HG03139 (cell line): ENCODE data around the gene SYNJ2.

Source experiments
- ATAC-seq: cut with Tn5 transposase; IDR thresholded peaks from one replicate; pipeline ENCODE4 v1.9.1; 2021; ENCODE audit not compliant: unreplicated experiment

Gene SYNJ2

DNA sequence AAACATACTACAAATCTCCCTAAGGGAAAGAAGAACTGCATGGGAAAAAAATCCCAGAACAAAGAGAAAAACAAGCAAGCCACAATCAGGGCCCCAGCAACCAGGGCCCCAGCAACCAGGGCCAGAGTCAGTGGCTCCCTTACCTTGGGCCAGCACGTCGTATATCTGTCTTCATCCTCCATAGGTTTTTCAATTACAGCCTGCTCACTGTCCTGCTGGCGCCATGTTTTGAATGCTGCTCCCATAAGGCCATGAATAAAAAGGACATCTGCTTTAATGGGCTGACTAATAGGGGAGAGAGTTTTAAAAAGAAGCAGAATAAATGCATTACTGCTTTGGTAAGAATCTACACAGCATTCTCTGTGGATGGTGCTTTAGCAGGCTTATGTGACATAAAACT is 137.2 kb downstream of the SYNJ2 start:
- no peak for ATAC-seq

DNA sequence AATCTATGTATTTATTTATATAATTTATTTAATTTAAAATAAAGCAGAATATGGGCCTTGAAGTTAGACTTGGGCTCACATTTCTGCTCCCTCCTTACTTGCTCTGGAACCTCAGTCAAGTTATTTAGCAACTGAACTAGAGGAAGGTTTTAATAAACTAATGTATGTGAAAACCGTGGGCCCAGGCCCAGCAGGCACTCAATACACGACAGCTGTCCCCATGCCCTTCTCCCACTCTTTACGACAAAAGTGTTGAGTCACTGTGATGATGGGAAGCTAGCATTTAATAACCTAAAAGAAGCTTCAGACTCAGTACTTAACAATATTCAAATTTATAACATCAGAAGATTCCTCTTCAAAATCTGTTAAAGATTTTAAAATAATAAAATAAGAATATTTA is 139.7 kb downstream of the SYNJ2 start:
- ATAC-seq = no peak

DNA sequence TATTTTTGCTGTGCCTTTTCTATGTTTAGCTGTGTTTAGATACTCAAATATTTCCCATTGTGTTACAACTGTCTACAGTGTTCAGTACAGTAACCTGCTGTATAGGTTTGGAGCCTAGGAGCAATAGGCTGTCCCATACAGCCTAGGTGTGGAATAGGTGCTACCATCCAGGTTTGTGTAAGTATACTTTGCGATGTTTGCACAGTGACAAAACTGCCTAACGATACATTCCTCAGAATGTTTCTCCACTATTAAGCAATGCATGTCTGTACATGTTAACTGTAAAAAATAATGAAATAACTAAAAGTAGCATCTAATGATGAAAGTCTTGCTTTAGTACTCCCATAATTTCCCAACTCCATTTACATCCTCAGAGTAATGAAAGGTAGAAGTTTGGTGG is 140.4 kb downstream of the SYNJ2 start:
- no peak for ATAC-seq

DNA sequence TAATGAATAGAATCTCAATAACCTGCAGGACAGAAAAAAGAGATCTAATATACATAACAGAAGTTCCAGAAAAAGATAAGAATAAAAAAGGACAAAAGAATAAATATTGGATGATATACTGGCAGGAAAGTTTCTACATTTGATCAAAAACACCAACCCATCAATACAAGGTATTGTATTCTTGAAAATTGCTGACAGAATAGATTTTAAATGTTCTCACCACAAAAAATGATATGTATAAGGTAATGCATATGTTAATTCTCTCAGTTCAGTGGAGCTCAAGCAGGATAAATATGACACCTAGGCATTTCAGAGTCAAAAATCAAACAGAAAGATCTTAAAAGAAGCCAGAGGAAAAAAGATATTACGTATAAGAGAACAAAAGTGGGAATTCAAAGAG is 142.6 kb downstream of the SYNJ2 start:
- no peak for ATAC-seq

DNA sequence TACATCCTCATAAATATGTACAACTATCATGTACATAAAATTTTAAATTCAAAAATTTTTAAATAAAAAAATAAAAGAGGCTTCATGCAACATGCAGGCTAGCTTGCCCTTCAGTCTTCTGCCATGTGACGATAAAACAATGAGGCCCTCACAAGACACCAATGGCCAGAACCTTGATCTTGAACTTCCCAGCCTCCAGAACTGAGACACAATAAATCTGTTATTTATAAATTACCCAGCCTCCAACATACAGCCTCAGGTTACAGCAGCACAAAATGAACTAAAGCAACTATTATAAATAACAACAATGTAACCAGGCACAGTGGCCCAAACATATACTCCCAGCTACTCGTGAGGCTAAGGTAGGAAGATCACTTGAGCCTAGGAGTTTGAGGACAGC is 143.6 kb downstream of the SYNJ2 start:
- ATAC-seq = no peak

DNA sequence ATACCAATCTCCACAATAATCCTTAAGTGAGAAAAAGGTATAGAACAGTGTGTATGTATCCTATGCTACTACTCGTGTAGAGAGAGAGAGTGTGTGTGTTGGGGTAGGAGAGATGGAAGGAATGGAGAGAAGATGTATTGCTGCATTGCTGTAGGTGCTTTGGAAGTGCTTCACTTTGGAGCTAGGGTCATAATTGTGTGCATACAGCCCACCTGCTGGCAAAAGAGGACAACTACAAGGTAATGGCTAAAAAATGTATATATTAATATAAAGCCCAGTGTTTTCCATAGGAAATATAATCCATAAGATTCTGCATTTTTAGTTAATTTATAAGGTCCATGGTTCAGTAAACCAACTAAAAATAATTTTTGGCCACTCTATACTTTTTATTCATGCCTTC is 150.3 kb downstream of the SYNJ2 start:
- no peak for ATAC-seq

DNA sequence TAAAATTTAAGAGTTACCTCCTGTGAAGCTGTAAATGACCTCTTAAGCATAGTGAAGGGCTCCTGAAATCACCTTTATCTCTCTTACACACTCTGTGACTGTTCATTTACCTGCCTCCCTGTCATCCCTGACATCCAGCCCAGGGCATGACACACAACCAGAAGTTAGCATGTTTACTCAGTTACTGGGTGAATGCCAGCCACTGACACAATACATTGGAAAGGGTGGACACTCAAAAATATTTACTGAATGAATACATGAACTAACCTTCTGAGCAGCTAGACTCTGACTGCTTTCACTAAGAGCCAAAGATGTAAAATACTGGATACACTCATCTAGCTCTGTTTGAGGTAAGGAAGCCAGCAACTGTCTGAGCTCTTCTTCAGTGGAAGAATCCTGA is 161.1 kb downstream of the SYNJ2 start:
- ATAC-seq = no peak

DNA sequence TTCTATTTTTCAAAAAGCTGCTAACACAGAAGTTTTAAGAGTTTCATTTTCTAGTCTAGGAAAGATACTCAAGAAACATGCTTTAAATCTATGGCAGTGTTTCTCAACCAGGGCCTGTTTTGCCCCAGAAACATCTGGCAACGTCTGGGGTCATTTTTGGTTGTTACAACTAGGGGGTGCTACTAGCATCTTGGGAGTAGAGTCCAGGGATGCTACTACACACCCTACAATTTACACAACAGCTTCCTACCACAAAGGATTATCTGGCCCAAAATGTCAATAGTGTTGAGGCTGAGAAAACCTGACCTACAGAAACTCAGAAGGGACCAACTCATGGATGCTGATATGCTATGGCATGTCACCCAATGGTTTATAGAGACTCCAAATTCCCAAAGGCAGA is 162.0 kb downstream of the SYNJ2 start:
- ATAC-seq = no peak
